ENCODE data around the gene TMEM141.
"Not testable (repeated sequence)": the region's sequence is repeated elsewhere in the genome, so short reads cannot be mapped to it uniquely, and the experiment has no call there.

The TMEM141 gene

GRCh38 chr9:136784249-136784996 is 6.7 kb upstream of the TMEM141 start:
- no peak overlapping the region for H3K4me3 ChIP-seq (ENCODE audit: low read depth, low read length)
- H3K36me3 ChIP-seq: no peaks in the 10 kb centered on the region
- DNase-seq: no peak
- no peaks in the 10 kb centered on the region for H3K27me3 ChIP-seq (ENCODE audit: insufficient read depth, low read depth, severe bottlenecking)
- no peak for TF ChIP-seq CTCF (IDR thresholded peaks at IDR 0.05; ENCODE audit: low read depth, low read length)
- H3K27ac ChIP-seq: peak overlapping the region; percentile 25
- no peaks in the 10 kb centered on the region for H3K9me3 ChIP-seq (ENCODE audit: severe bottlenecking)

GRCh38 chr9:136784997-136785361 is 6.2 kb upstream of the TMEM141 start:
- Histone ChIP-seq H3K27me3 (ENCODE audit: insufficient read depth, low read depth, severe bottlenecking) (no peaks in the 10 kb centered on the region), H3K27ac (no peak overlapping the region), H3K36me3 (no peaks in the 10 kb centered on the region), H3K9me3 (ENCODE audit: severe bottlenecking) (no peaks in the 10 kb centered on the region), H3K4me3 (ENCODE audit: low read depth, low read length) (no peak overlapping the region)
- DNase-seq: no peak
- no peak for TF ChIP-seq CTCF (IDR thresholded peaks at IDR 0.05; ENCODE audit: low read depth, low read length)

- not testable (repeated sequence) for DNase-seq; H3K27ac ChIP-seq; H3K27me3 ChIP-seq (ENCODE audit: insufficient read depth, low read depth, severe bottlenecking); H3K36me3 ChIP-seq; H3K4me3 ChIP-seq (ENCODE audit: low read depth, low read length); H3K9me3 ChIP-seq (ENCODE audit: severe bottlenecking)
Observed at GRCh38 chr9:136785565-136786355, 5.4 kb upstream of the TMEM141 start.

DNA sequence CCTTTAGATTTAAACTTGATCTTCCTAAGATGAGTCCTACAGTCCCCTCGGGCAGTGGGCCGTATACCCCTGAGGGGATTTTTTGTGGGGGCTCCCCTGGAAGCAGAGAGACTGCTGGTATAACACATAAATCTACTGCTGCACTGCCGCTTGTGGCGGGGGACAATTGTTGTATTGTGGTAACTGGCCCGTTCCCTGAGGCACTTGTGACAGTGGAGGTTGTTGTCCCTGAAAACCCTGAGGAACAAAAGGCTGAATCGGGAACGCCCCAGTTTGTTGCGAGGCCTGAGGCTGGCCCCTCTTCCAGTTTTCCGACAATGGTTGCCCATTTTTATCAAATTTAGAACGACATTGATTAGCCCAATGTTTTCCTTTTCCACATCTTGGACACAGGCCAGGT is 4.7 kb upstream of the TMEM141 start:
- no peaks in the 10 kb centered on the region for H3K9me3 ChIP-seq (ENCODE audit: severe bottlenecking)
- no peak overlapping the region for H3K27ac ChIP-seq
- H3K27me3 ChIP-seq (ENCODE audit: insufficient read depth, low read depth, severe bottlenecking): no peaks in the 10 kb centered on the region
- no peak for DNase-seq
- no peak for TF ChIP-seq CTCF (IDR thresholded peaks at IDR 0.05; ENCODE audit: low read depth, low read length)
- H3K4me3 ChIP-seq (ENCODE audit: low read depth, low read length): no peak overlapping the region
- H3K36me3 ChIP-seq: no peaks in the 10 kb centered on the region

GRCh38 chr9:136786983-136787382 is 4.2 kb upstream of the TMEM141 start:
- not testable (repeated sequence) for H3K27me3 ChIP-seq (ENCODE audit: insufficient read depth, low read depth, severe bottlenecking); H3K27ac ChIP-seq; DNase-seq; H3K36me3 ChIP-seq; H3K9me3 ChIP-seq (ENCODE audit: severe bottlenecking); H3K4me3 ChIP-seq (ENCODE audit: low read depth, low read length)

- TF ChIP-seq CTCF (IDR thresholded peaks at IDR 0.05; ENCODE audit: low read depth, low read length): peak; percentile 70
- H3K27ac ChIP-seq: peak overlapping the region; percentile 89
- H3K27me3 ChIP-seq (ENCODE audit: insufficient read depth, low read depth, severe bottlenecking): no peaks in the 10 kb centered on the region
- H3K9me3 ChIP-seq (ENCODE audit: severe bottlenecking): no peaks in the 10 kb centered on the region
- peaks cover 4% of the 10 kb centered on the region; the same call in 1 of the 2 replicates for H3K36me3 ChIP-seq
- 0 out of 2 replicates have a peak overlapping the region, but pooled peaks have one; percentile 13 for H3K4me3 ChIP-seq (ENCODE audit: low read depth, low read length)
- peak; percentile 77 for DNase-seq
Observed at GRCh38 chr9:136787690-136788400, 3.3 kb upstream of the TMEM141 start.

- not testable (repeated sequence) for H3K9me3 ChIP-seq (ENCODE audit: severe bottlenecking); H3K36me3 ChIP-seq; H3K27me3 ChIP-seq (ENCODE audit: insufficient read depth, low read depth, severe bottlenecking)
- Histone ChIP-seq H3K27ac (peak overlapping the region; percentile 89), H3K4me3 (ENCODE audit: low read depth, low read length) (peak overlapping the region; percentile 2; the same call in 1 of the 2 replicates)
- peak; percentile 71 for DNase-seq
Observed at GRCh38 chr9:136788644-136789522, 2.3 kb upstream of the TMEM141 start.

Data from WERI-Rb-1 (cell line).